Measurements from ENCODE around the gene PELI1.

GRCh38 chr2:64162516-64162915 lies 18.3 kb upstream of the PELI1 start:
- no peak for TF ChIP-seq CTCF (conservative IDR thresholded peaks at IDR 0.05 in 1 of 2, IDR thresholded peaks at IDR 0.05 in 1 of 2; ENCODE audit: low read depth in 1 of 2, low read length in 2 of 2)
- no peak for TF ChIP-seq EZH2 (IDR thresholded peaks at IDR 0.05; ENCODE audit: low read length, missing control alignments)

Data from fibroblast of lung (primary cell).